ENCODE measurements around the gene AP2M1. TPM values are rescaled to one million over a fixed set of nuclear protein-coding genes. Genes with fewer than 3 reads are reported as not detected.
"Not testable (repeated sequence)": the region's sequence is repeated elsewhere in the genome, so short reads cannot be mapped to it uniquely, and the experiment has no call there.

Gene AP2M1
- total RNA-seq, 1 donor from 2014 or later: 161 TPM

GRCh38 chr3:184157206-184157605 is 17.4 kb upstream of the AP2M1 start:
- no peak for DNase-seq

DNA sequence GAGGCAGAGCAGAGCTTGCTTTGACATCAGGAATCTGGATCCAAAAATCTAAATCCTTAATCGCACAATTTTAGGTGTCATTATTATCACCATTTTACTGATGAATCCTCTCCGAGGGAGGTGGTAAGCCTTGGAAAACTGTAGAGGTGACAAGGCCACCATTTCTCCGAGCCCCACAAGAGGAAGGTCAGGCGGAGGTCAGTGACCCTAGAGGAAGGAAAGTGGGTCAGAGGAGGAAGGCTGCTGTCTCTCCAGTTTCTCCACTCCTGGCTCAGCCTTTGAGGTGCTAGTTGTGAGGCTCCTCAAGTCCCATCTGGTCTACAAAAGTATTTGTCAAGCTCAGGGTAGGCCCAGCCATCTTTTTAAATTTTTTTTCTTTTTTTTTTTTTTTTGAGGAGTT is 16.3 kb upstream of the AP2M1 start:
- no peak for DNase-seq

DNA sequence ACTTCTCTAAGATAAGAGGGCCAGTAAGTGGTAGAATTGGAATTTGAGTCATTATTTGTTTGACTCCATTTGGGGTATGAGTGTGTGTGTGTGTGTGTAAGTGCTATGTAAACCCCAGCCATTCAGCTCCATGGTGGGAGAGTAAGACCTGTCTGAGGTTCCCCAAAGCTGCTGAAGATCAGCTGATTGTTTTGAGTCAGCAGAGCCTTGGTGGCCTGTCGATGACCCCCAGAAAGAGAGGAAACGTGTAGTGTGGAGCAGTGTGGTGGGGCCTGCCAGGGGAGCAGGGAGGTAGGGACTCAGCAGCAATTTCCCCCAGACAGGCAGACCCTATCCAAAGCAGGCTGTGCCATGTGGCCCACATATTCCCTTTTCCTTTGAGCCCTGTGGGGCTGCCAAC is 14.2 kb upstream of the AP2M1 start:
- no peak for DNase-seq

DNA sequence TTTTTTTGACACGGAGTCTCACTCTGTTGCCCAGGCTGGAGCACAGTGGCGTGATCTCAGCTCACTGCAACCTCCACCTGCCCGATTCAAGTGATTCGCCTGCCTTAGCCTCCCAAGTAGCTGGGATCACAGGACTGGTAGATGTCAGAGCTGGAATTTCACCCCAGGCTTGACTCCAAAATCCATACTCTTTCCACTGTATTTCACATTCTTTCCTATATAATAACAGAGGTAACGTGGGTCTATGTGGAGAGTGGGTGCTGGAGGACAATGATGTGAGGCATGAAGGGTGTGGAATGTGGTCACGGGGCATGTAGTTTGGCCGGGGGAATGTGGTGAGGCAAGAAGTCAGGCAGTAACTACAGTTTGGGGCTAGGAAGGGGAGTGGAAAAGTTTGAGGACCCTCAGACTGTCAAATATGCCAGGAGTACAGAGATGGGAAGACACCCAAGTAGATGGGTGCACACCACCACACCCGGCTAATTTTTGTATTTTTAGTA is 12.0 kb upstream of the AP2M1 start:
- DNase-seq: not testable (repeated sequence)

DNA sequence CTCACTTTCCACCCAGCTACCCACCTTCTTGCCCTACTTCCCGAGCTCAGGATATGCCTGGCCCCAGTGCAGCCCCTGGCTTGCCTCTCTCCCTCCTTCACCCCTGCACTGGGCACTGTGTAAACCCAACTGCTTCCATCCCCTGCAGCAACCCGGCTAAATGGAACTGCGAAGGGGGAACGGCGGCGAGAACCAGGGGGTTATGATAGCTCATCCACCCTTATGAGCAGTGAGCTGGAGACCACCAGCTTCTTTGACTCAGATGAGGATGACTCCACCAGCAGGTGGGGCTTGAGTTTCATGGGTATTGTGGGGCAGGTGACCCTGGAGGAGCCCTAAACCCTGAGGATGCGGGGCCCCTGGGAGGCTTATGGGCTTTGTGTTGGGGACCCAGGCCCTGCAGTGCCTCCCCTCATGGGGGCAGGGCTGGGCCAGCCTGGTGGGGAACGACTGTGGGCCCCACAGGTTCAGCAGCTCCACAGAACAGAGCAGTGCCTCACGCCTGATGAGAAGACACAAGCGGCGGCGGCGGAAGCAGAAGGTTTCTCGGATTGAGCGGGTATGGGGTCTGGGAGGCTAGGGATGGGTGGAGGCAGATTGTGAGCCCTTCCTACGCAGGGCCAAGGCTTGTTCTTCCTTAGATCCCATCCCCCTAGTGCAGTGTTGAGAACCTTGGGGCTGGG is 9.9 kb upstream of the AP2M1 start:
- no peak for DNase-seq

- no peak for DNase-seq
Observed at GRCh38 chr3:184165543-184165942, 9.1 kb upstream of the AP2M1 start.

GRCh38 chr3:184166671-184167070 is 8.0 kb upstream of the AP2M1 start:
- no peak for DNase-seq

DNA sequence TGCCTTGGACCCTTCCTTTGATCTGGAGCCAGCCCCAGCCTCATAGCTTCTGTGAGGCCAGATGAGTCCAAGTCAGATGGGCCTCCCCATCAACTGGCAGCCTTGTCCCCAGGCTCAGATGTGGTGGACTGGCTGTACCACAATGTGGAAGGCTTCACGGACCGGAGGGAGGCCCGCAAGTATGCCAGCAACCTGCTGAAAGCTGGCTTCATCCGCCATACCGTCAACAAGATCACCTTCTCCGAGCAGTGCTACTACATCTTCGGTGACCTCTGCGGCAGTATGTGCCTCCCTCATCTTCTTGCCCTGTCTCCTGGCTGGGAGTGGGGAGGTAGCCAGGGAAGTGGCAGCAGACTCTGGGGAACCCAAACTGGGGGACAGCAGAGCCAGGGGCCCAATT is 6.9 kb upstream of the AP2M1 start:
- no peak for DNase-seq

DNA sequence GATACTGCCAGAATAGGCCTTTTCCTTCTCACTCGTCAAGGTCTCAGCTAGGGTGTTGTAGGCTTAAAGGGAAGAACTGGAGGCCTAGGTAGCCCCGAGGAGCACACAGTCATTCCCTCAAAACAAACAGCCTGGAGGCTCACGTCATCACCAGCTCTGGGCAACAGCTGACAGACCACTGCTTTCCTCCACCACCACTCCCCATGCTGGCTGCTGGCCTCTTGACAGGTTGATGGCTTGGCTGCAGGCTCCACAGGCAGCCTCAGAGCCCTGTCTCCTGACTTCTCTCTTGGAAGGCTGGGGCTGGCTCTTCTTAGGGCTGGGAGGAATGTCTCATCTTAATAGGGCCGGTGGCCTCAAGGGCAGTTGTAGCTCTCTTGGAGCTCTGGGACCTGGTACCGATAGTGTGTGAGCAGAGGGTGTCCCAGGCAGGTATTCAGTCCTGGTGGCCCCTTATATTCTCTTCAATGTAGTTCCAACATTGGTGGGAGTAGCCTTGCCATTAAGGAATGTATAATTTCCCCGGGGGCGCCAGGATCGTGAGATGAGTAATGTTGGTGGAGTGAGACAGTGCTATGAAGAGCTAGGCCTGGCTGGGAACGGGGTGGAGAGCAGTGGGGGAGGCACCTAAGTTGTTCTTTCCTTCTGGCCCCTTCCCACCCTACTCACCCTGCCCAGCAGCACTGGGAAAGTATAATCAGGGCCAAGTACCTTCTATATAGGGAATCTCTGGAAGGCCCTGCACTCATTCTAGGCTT is 6.1 kb upstream of the AP2M1 start:
- no peak for DNase-seq

- DNase-seq: no peak
Observed at GRCh38 chr3:184169896-184170875, 4.5 kb upstream of the AP2M1 start.

DNA sequence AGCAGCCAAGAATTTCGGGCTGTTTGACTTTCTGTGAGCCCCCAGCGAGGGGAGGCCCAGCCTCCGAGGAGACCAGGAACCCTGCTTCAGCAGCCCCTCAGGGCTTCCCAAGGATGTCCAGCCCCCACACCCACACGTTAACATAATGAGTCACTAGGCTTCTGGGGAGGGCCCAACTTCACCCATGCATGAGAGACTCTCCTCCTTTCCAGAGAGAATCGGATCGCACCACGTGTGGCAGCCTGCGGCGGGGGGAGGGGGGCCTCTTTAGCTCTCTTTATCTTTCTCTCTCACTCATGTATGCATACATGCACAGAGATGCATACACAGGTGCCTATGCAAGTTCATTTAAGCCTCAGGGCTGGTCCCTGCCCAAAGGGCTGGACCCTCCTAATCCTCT is 3.1 kb upstream of the AP2M1 start:
- DNase-seq: no peak

DNA sequence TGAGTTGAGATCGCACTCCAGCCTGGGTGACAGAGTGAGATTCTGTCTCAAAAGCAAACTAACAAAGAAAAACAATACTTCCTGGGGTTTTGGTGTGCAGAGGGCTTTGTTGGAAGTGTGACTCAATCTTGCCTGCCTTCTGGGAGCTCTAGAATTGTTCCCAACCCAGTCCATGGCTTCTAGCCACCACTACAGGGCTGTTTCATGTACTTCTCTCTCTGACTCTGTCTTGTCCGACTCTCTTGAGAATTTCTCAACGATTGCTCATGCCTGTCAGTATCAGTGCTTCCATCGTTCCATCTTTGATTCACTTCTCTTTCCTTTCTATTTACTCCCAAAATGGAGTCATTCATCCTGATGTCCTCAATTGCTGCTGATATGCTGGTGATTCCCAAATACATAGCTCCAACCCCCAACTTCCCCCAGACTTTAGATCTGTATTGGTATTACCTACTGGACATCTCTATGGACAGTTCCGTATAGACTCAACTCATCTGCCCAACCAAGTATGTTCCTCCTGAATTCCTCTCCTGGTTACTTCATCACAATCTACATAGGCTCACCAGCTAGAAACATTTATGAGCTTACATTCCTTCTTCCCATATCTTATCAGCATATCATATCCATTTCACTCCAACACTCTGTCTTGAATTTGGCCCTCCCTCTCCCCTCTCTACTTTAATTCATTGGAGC is 1.8 kb upstream of the AP2M1 start:
- no peak for DNase-seq

- no peak for DNase-seq
Observed at GRCh38 chr3:184173374-184173722, 1.3 kb upstream of the AP2M1 start.

- DNase-seq: no peak
Observed at GRCh38 chr3:184174284-184174645, 390 bp upstream of the AP2M1 start.

GRCh38 chr3:184175506-184175905 is 851 bp downstream of the AP2M1 start:
- DNase-seq: no peak

GRCh38 chr3:184175981-184176376 is 1.3 kb downstream of the AP2M1 start:
- no peak for DNase-seq

DNA sequence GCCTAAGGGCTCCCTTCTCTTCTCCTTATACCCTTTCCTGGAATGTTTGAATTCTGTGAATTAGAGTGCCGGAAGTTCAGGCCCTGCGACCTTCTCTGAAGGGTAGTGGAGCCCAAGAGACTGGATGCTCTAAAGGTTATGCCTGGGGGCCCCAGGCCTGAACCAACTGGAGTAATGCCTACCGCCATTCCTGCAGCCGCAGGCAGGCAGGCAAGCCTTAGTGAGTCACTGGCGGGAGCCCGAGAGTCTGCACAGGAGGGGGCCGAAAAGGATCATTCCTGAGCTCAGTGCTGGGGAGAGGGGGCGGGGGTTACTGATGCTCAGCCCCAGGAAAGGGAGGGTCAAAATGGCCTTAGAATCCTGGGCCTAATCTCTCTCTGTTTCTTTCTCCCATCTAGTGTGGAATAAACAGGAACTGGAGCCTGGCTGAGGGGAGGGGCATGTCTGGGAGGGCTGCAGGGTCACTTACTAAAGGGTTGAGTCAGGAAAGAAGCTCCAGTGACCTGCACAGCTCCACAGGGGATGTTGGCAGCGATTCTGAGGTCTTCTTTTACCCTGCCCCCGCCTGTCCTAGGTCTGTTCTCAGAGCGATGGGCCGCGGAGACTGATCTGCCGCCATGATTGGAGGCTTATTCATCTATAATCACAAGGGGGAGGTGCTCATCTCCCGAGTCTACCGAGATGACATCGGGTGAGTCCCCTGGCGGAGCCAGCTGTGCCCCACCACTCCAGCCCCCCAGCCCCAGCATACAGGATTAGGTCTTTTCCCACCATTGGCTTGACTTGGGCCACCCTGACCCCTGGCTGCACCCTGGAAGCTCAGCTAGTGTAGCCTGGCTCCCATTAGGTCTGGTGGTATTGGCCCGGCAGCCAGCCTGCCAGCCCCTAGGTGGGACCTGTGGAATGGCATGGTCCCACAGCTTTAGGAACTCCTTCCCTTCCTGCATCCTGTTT is 2.0 kb downstream of the AP2M1 start:
- DNase-seq: peak; percentile 70

GRCh38 chr3:184177331-184177731 is 2.7 kb downstream of the AP2M1 start:
- DNase-seq: no peak

DNA sequence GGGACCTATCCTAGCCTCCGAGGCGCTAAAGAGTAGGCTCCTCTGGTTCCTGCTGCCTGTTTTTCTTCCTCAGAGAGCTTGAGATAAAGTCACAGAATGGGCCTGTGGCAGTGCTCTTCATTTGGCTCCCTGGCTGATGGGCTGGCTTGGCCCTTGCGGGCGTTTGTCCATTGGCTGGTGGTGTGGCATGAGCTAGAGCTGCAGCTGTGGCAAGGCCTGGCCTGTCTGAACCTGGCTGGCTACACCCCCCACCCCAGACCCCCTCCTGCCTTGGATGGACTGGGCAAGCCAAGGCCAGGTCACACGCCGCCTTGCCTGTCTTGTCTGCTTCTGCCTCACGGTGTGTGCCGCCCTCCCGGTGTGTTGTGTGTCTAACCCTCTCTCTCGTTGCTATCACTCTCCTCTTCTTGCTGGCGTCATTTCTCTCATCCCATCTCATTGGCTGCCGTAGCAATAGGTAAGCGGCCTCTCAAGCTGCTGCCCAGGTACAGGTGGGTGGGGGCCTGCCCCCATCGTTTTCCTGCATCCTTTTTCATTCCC is 3.2 kb downstream of the AP2M1 start:
- DNase-seq: no peak

DNA sequence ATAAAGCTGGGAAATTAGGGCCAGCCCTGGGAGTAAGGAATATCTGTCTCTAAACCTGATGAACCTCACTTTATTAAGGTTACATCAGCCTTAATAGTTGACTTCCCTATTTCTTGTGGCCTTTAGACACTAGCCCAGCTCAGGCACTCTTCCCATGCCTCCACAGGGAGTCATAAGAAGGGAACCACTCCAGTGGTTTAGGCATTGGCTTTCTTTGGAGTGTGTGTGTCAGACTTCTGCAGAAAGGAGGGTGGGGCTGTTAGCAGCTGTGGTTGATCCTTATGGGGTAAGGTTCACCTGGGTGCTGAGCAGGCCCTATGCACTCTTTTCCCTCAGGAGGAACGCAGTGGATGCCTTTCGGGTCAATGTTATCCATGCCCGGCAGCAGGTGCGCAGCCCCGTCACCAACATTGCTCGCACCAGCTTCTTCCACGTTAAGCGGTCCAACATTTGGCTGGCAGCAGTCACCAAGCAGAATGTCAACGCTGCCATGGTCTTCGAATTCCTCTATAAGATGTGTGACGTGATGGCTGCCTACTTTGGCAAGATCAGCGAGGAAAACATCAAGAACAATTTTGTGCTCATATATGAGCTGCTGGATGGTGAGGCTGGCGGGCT is 4.0 kb downstream of the AP2M1 start:
- DNase-seq: no peak
